GM21576 (cell line): Measurements from ENCODE around the gene KRTAP1-5.
"Not testable (repeated sequence)": the region's sequence is repeated elsewhere in the genome, so short reads cannot be mapped to it uniquely, and the experiment has no call there.

ENCODE experiments used
- ATAC-seq: cut with Tn5 transposase; IDR thresholded peaks from one replicate; pipeline ENCODE4 v1.9.1; 2021; ENCODE audit warnings: mild to moderate bottlenecking, moderate library complexity; ENCODE audit not compliant: unreplicated experiment

KRTAP1-5 gene

DNA sequence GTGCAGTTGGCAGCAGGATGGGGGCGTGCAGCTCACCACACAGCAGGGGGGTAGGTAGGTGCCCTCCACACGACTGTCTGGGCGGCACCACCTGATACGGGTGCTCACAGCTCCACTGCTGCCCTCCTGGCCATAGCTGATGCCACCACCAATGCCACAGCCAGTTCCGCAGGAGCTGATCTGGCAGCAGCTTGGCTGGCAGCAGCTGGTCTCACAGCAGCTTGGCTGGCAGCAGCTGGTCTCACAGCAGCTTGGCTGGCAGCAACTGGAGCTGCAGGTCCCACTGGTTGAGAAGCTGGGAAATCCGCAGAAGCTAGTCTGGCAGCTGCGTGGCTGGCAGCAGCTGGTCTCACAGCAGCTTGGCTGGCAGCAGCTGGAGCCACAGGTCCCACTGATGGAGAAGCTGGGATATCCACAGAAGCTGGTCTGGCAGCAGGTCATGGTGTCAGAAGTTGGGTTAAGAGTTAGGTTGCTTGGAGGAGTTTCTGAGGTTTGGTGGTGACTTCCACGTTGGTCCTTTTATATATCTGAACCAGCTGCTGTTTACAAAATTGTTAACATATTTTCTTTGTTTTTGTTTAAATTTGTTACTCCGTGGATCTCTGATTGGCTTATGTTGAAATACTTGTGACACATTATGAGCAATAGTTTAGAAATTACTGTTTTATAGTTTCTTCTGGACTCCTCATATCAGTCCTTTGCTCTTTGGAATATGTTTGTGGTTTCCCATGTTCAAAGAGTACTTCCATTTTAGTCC lies at the start of gene KRTAP1-5:
Gene KRTAP1-5 (minus strand): TSS at position 494 of the 757 bp plus-strand sequence. CDS start 53 bp downstream, at position 441.
- no peak for ATAC-seq

DNA sequence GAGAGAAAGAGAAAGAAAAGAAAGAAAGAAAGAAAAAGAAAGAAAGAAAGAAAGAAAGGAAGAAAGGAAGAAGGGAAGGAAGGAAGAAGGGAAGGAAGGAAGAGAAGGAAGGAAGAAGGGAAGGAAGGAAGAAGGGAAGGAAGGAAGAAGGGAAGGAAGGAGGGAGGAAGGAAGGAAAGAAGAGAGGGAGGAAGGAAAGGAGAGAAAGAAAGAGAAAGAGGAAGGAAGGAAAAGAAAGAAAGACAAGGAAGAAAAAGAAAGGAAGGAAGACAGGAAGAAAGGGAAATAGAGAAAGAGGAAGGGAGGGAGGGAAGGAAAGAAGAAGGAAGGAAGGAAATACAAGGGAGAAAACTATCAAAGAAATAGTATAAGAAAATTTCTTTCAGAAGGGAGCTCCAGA lies 49.8 kb upstream of the KRTAP1-5 start:
- no peak for ATAC-seq

DNA sequence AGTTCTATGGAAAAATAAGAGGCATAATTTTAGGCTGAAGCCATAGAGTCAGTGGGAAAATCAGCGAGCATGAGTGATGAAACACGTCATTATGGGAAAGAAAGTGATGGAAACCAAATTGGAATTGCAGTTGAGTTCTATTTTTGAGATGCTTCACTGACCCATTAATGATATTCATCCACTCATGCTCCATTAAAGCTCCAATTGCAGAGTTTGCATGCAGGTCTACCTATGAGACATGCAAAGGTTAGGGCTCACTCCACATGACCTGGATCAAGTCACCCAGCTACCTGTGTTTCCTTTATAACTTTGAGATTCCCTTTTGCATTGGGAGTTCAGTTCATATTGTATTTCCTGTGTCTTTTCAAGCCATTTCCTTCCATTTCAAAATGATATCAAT lies 46.7 kb upstream of the KRTAP1-5 start:
- no peak for ATAC-seq

- ATAC-seq, result no peak
Measured at GRCh38 chr17:41071606-41072360, 44.8 kb upstream of the KRTAP1-5 start.

GRCh38 chr17:41069031-41069430 lies 42.0 kb upstream of the KRTAP1-5 start:
- ATAC-seq, result no peak

- ATAC-seq, result no peak
Measured at GRCh38 chr17:41067281-41067680, 40.3 kb upstream of the KRTAP1-5 start.

DNA sequence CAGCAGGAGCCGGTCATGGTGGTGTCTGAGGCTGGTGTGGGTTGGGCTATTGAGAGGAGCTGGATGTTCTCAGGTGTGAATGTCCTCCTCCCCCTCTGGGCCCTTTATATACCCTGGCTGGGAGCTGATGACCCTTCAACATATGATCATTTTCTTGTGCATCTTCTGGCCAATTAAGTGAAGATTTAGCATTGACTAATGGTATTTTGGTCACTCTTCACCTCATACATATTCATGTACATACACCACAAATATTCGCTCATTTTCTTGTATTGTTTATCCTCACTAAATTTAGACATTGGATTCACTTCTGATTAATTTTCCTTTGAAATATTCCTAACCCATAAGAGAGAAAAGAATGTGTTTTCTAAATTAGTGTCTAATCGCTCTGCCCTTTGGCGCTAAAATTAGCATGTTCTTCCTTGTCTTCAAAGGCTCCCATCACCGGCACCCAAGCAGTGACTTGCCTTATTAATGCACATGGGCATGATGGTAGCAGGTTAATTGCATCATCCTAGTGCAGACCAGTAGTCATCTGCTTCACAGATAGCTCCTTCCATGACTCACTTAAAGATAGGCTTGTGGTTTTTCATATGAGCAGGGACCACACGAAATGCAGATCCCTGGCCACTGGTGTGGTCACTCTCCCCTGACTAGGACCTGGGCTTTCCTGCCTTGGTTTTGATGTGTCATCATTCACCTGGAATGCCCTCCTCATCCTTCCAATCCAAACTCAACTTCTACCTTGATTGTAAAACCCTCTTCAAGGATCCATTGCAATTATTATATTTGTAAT lies 39.0 kb upstream of the KRTAP1-5 start, which contains the start of gene KRTAP2-4:
Gene KRTAP2-4 (minus strand): TSS at position 51 of the 796 bp plus-strand sequence. CDS start 34 bp downstream, at position 17.
- no peak for ATAC-seq

- not testable (repeated sequence) for ATAC-seq
Measured at GRCh38 chr17:41065016-41065689, 38.1 kb upstream of the KRTAP1-5 start.

DNA sequence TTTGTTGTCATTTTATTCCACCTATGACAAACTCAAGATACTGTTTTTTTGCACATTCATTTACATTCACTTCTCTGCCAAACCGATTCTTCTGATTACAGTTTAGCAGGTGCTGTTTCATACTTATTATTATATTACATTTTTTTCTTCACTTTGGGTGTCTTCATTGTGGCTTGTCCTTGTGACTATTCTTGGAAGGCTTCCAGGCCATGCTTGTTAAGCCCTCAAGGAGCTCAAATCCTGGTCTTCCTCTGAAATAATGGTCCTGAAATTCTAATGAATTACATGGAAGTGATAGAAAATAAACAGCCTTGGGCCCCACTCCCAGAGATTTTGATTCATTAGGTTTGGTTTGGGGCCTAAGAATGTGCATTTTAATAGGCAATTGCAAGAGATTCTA lies 37.3 kb upstream of the KRTAP1-5 start:
- no peak for ATAC-seq

GRCh38 chr17:41063449-41063848 lies 36.4 kb upstream of the KRTAP1-5 start:
- ATAC-seq, result no peak

GRCh38 chr17:41061964-41062363 lies 35.0 kb upstream of the KRTAP1-5 start:
- no peak for ATAC-seq

DNA sequence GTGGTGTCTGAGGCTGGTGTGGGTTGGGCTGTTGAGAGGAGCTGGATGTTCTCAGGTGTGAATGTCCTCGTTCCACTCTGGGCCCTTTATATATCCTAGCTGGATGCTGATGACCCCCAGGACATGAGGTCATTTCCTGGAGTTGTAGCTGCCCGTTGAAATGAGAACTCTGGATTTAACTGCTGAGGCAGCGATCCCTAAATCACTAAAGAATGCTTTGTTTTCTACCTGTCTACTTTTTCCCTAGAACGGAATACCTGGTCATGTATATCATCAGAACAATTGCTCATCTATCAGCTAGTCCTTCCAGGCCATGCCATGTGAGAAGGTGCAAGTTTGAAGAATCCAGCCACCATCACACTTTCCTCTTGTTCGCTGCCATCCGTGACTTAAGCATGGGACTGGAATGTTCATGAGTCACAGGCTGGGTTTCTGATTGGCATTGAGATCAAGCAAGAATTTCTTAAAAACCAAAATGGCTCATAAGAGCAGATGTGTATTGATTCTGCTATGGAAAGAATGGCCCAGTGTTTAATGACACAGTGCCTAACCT lies 33.1 kb upstream of the KRTAP1-5 start, which contains the start of gene KRTAP2-3:
Gene KRTAP2-3 (minus strand): TSS at position 63 of the 553 bp plus-strand sequence. CDS start 64 bp downstream, outside the sequence.
- ATAC-seq, result no peak

- not testable (repeated sequence) for ATAC-seq
Measured at GRCh38 chr17:41059276-41060051, 32.5 kb upstream of the KRTAP1-5 start.

GRCh38 chr17:41058741-41059140 lies 31.7 kb upstream of the KRTAP1-5 start:
- ATAC-seq, result no peak

DNA sequence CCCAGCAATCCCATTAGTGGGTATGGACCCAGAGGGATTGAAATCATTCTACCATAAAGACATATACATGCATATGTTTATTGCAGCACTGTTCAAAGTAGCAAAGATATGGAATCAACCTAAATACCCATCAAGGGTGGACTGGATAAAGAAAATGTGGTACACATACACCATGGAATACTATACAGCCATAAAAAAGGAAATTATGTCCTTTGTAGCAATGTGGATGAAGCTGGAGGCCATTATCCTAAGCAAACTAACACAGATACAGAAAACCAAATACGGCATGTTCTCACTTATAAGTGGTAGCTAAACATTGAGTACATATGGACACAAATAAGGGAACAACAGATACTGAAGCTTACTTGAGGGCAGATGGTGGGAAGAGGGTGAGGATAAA lies 30.5 kb upstream of the KRTAP1-5 start:
- no peak for ATAC-seq

GRCh38 chr17:41055130-41055529 lies 28.1 kb upstream of the KRTAP1-5 start, which contains the start of gene KRTAP2-2:
Gene KRTAP2-2, minus strand, starts transcription at chr17:41055230. Its CDS starts 19 bp downstream, at chr17:41055211.
- not testable (repeated sequence) for ATAC-seq

DNA sequence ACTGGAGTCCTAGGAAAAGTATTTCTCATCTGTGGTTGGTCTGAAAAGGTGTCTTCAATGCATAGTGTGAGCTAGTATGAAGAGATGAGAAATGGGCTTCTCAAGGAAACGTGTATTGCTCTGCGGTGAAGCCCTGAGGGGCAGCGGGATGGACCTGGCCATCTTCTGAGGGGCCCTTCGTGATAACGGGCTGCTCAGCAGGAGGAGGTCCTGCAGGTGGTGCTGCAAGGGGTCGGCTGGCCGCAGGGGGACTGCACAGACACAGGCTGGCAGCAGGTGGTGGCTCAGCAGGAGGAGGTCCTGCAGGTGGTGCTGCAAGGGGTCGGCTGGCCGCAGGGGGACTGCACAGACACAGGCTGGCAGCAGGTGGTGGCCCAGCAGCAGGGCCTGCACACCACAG lies 27.5 kb upstream of the KRTAP1-5 start:
- not testable (repeated sequence) for ATAC-seq

GRCh38 chr17:41054025-41054424 lies 27.0 kb upstream of the KRTAP1-5 start:
- ATAC-seq, result no peak

- no peak for ATAC-seq
Measured at GRCh38 chr17:41052566-41052965, 25.6 kb upstream of the KRTAP1-5 start.
